Measurements from ENCODE around the gene PDLIM4. TPM values are rescaled to one million over a fixed set of nuclear protein-coding genes. Genes with fewer than 3 reads are reported as not detected.
A peak's percentile ranks its signal among the peaks of the same experiment; 100 is the strongest.

The PDLIM4 gene
- polyA plus RNA-seq, 2 of the 4 experiments (the other 2 are of a cell fraction): 0.09 TPM; not detected in 1

GRCh38 chr5:132301344-132302271 is 44.1 kb downstream of the PDLIM4 start:
- POLR2A ChIA-PET: interaction anchor here (2.9 kb wide), 1 partner anchor 8 kb away, joined by 20 read pairs; the partner anchor contains the start of gene SLC22A4
- 79% methylated on average over 11 of the region's 11 CpGs for WGBS (ENCODE audit: missing lambda C conversion rate)

DNA sequence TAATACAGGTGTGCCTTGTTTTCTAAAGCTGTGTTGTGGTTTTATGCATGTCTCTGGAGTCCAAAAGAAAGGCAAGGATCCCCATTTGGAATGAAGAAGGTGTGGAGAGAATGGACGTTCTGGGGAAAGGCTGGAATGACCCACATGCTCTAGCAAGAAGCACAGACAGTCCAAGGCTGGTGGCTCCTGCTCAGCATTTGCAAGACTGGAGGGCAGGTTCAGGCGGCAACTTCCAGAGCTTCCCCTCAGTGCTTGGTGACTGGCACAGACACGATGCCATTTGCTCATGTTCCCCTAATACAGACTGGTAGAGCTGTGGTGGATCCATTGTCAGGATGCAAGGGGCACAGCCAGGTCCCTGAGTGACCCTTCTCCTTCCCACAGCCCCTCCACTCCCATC is 44.9 kb downstream of the PDLIM4 start:
- WGBS (ENCODE audit: missing lambda C conversion rate): 69% methylated on average over 3 of the region's 3 CpGs

More at GRCh38 chr5:132301344-132302271, 44.1 kb downstream of the PDLIM4 start:
- Histone ChIP-seq H3K4me1 (peaks cover 32% of the 10 kb centered on the region; the same call in 2 of the 3 replicates), H3K27ac (peak overlapping the region in 1 of 2 experiments; percentile 27; a peak in 1 of 6 replicates), H3K4me2 (no peak overlapping the region), H3K9me3 (no peaks in the 10 kb centered on the region), H3K4me3 (no peak overlapping the region)
- FAIRE-seq (no peak), ATAC-seq (peak; percentile 45 to 83; a peak in 4 of 6 replicates), DNase-seq (ENCODE audit: low read depth in 1 of 2, low spot score in 1 of 2) (peak in 1 of 2 experiments; percentile 43)
- CTCF ChIA-PET: interaction anchor here (1.0 to 3.1 kb wide), 3 partner anchors 15 to 29 kb away, joined by 3 to 6 read pairs (median 4); no protein-coding TSS in a partner anchor
- no peak for TF ChIP-seq SMC3 (IDR thresholded peaks at IDR 0.05)
- TF ChIP-seq GATA3 (IDR thresholded peaks at IDR 0.05; ENCODE audit: borderline replicate concordance): no peak
- no peak for TF ChIP-seq CHD4 (IDR thresholded peaks at IDR 0.05; ENCODE audit: borderline replicate concordance)

DNA sequence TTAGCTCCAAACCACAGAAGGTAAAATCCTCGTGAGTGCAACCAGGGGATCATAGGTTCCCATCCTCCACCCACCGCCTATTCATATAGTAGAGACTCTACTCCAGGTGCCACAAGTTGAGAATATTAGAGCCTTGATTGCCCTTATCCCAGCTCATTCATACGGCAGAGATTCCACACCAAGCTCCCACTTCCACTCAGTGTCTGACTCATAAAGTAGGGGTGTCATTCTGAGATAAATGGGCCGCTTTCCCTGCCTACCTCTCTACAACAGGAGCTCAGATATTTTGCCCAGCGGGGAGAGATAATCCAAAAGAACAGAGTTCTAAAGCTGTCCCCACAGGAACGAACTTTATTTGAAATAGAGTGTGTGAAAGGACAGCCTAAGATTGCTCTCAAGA is 46.1 kb downstream of the PDLIM4 start:
- no peak for FAIRE-seq
- POLR2A ChIA-PET: interaction anchor here (0.9 to 2.9 kb wide), 2 partner anchors 10 to 17 kb away, joined by 3 to 20 read pairs; partner anchors contain the start of gene SLC22A4

More for the DNA sequence above, 44.9 kb downstream of the PDLIM4 start:
- Histone ChIP-seq H3K4me1 (peaks cover 31% of the 10 kb centered on the region; the same call in 2 of the 3 replicates), H3K4me2 (no peak overlapping the region), H3K27ac (no peak overlapping the region; a peak in 1 of 6 replicates), H3K9me3 (no peaks in the 10 kb centered on the region), H3K4me3 (no peak overlapping the region)
- ChIA-PET CTCF (interaction anchor here (0.9 to 3.1 kb wide), 8 partner anchors 11 to 30 kb away, joined by 3 to 6 read pairs (median 4); no protein-coding TSS in a partner anchor), POLR2A (interaction anchor here (2.9 kb wide), 1 partner anchor 9 kb away, joined by 20 read pairs; the partner anchor contains the start of gene SLC22A4)
- no peak; a peak in 1 of 6 replicates for ATAC-seq
- DNase-seq (ENCODE audit: low read depth in 1 of 2, low spot score in 1 of 2): no peak
- no peak for TF ChIP-seq SREBF2 (IDR thresholded peaks at IDR 0.05)
- TF ChIP-seq EHMT2 (IDR thresholded peaks at IDR 0.05; ENCODE audit: low read depth): no peak
- no peak for TF ChIP-seq FOXS1 (CRISPR knock-in tag; IDR thresholded peaks at IDR 0.05)
- TF ChIP-seq KDM1A (IDR thresholded peaks at IDR 0.05; ENCODE audit: low read depth): no peak
- no peak for TF ChIP-seq HOXA7 (CRISPR knock-in tag; IDR thresholded peaks at IDR 0.05)
- TF ChIP-seq ESRRA (IDR thresholded peaks at IDR 0.05; ENCODE audit: borderline replicate concordance, low read length): no peak
- TF ChIP-seq SMC3 (IDR thresholded peaks at IDR 0.05): no peak
- no peak for FAIRE-seq

More for the DNA sequence above, 46.1 kb downstream of the PDLIM4 start:
- H3K27ac ChIP-seq: no peak overlapping the region
- ATAC-seq (no peak), DNase-seq (ENCODE audit: low read depth in 1 of 2, low spot score in 1 of 2) (no peak)
- H3K9me3 ChIP-seq: no peaks in the 10 kb centered on the region
- H3K4me2 ChIP-seq: no peak overlapping the region
- TF ChIP-seq TFCP2L1 (CRISPR knock-in tag; IDR thresholded peaks at IDR 0.05) (no peak), KDM5A (IDR thresholded peaks at IDR 0.05) (no peak), JUNB (IDR thresholded peaks at IDR 0.05) (no peak), ATOH8 (CRISPR knock-in tag; IDR thresholded peaks at IDR 0.05; ENCODE audit: low read depth) (no peak), ZFP36 (IDR thresholded peaks at IDR 0.05; ENCODE audit: borderline replicate concordance, partially characterized antibody) (no peak)
- TF ChIP-seq, protein P1, sequence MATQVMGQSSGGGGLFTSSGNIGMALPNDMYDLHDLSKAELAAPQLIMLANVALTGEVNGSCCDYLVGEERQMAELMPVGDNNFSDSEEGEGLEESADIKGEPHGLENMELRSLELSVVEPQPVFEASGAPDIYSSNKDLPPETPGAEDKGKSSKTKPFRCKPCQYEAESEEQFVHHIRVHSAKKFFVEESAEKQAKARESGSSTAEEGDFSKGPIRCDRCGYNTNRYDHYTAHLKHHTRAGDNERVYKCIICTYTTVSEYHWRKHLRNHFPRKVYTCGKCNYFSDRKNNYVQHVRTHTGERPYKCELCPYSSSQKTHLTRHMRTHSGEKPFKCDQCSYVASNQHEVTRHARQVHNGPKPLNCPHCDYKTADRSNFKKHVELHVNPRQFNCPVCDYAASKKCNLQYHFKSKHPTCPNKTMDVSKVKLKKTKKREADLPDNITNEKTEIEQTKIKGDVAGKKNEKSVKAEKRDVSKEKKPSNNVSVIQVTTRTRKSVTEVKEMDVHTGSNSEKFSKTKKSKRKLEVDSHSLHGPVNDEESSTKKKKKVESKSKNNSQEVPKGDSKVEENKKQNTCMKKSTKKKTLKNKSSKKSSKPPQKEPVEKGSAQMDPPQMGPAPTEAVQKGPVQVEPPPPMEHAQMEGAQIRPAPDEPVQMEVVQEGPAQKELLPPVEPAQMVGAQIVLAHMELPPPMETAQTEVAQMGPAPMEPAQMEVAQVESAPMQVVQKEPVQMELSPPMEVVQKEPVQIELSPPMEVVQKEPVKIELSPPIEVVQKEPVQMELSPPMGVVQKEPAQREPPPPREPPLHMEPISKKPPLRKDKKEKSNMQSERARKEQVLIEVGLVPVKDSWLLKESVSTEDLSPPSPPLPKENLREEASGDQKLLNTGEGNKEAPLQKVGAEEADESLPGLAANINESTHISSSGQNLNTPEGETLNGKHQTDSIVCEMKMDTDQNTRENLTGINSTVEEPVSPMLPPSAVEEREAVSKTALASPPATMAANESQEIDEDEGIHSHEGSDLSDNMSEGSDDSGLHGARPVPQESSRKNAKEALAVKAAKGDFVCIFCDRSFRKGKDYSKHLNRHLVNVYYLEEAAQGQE (IDR thresholded peaks at IDR 0.05): no peak
- TF ChIP-seq, protein P2, sequence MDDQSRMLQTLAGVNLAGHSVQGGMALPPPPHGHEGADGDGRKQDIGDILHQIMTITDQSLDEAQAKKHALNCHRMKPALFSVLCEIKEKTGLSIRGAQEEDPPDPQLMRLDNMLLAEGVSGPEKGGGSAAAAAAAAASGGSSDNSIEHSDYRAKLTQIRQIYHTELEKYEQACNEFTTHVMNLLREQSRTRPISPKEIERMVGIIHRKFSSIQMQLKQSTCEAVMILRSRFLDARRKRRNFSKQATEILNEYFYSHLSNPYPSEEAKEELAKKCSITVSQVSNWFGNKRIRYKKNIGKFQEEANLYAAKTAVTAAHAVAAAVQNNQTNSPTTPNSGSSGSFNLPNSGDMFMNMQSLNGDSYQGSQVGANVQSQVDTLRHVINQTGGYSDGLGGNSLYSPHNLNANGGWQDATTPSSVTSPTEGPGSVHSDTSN (IDR thresholded peaks at IDR 0.05): no peak
- CTCF ChIA-PET: interaction anchor here (0.7 to 3.1 kb wide), 10 partner anchors 12 to 113 kb away, joined by 3 to 7 read pairs (median 4); no protein-coding TSS in a partner anchor
- 93% methylated on average over 6 of the region's 6 CpGs for WGBS (ENCODE audit: missing lambda C conversion rate)
- no peak overlapping the region for H3K4me3 ChIP-seq
- H3K4me1 ChIP-seq: peaks cover 31% of the 10 kb centered on the region; the same call in 2 of the 3 replicates

Measured in A549 (cell line).